K562 (cell line): ENCODE measurements around the gene CCDC187. TPM values are rescaled to one million over a fixed set of nuclear protein-coding genes. Genes with fewer than 3 reads are reported as not detected.
A peak's percentile ranks its signal among the peaks of the same experiment; 100 is the strongest.
"Not testable (repeated sequence)": the region's sequence is repeated elsewhere in the genome, so short reads cannot be mapped to it uniquely, and the experiment has no call there.

ENCODE experiments used
- ATAC-seq: fragments of 200-7000 bp; cut with Tn5 transposase; 3 replicates; pipeline ENCODE4 v1.9.1; 2020; ENCODE audit warnings: moderate library complexity
- BruUV-seq: library from RNA; stranded (reverse); fragments of 400-500 nt; replicated peaks from 2 replicates; lab custom pipeline; 2021; lab: Mats Ljungman, UMichigan
- CTCF ChIA-PET: fragments of 300-600 bp; formaldehyde crosslinking; extraction: SDS; loops from one replicate; lab custom pipeline; 2021; ENCODE audit warnings: low intra/inter-chr PET ratio; lab: Yijun Ruan, JAX
- POLR2A ChIA-PET: fragments of 300-600, 350-650 bp; sonication (Branson Sonifier 250); formaldehyde crosslinking; extraction: SDS; loops from one replicate; lab custom pipeline; 2021; ENCODE audit warnings: antibody characterized with exemption, inconsistent platforms; lab: Yijun Ruan, JAX
- DNase-seq, 4 experiments: peaks; one replicate each; pipeline versions ENCODE4 v3.0.0 to v3.0.0-alpha.2; 2011 to 2018; ENCODE audit warnings: low spot score in 3 of 4, mixed read lengths in 3 of 4; ENCODE audit errors: extremely low read depth in 1 of 4
- FAIRE-seq: peaks from 2 replicates; lab custom pipeline; 2011; peaks lifted over from hg19 to GRCh38; lab: Jason Lieb, UNC
- H2AFZ ChIP-seq: 2 replicates; pipeline ENCODE4 v1.6.0; 2011; ENCODE audit warnings: low read depth, low read length, control low read depth, inconsistent platforms
- H3K27ac ChIP-seq: fragments of 200-600 bp; 3 replicates; pipeline ENCODE4 v1.8.0; 2011; ENCODE audit warnings: low read depth, mild to moderate bottlenecking, control low read depth, inconsistent platforms, low read length, moderate library complexity, mixed read lengths; ENCODE audit errors: extremely low read depth
- H3K27me3 ChIP-seq, 2 experiments: fragments of 300-600 bp in 1 of 2; 2 replicates in 1 of 2; 3 replicates in 1 of 2; pipeline versions ENCODE4 v1.6.0 to v1.8.0; 2011; ENCODE audit warnings: inconsistent platforms in 2 of 2, low read length in 2 of 2, mild to moderate bottlenecking in 1 of 2, mixed read lengths in 1 of 2, moderate library complexity in 1 of 2; ENCODE audit not compliant: control insufficient read depth in 2 of 2, insufficient read depth in 2 of 2
- H3K36me3 ChIP-seq: fragments of 300-600 bp; 3 replicates; pipeline ENCODE4 v1.8.0; 2011; ENCODE audit warnings: mild to moderate bottlenecking, low read length, inconsistent platforms; ENCODE audit not compliant: control insufficient read depth, insufficient read depth
- H3K4me1 ChIP-seq, 2 experiments: fragments of 200-600 bp in 1 of 2; replicated peaks in 1 of 2; 2 replicates in 1 of 2; 3 replicates in 1 of 2; pipeline versions ENCODE4 v1.5.1 to v1.8.0; 2011; ENCODE audit warnings: inconsistent platforms in 2 of 2, low read length in 2 of 2, mild to moderate bottlenecking in 1 of 2, mixed read lengths in 1 of 2, moderate library complexity in 1 of 2; ENCODE audit not compliant: control insufficient read depth in 2 of 2, insufficient read depth in 2 of 2
- H3K4me2 ChIP-seq: 2 replicates; pipeline ENCODE4 v1.6.1; 2011; ENCODE audit warnings: low read length, control low read depth, inconsistent platforms, mixed read lengths; ENCODE audit not compliant: insufficient read depth
- H3K4me3 ChIP-seq: fragments of 200-600 bp; sonication (generic), shearing (Covaris generic); 2 replicates; pipeline ENCODE4 v1.5.1; 2016; ENCODE audit warnings: control low read depth, inconsistent platforms
- H3K79me2 ChIP-seq: fragments of 200-600 bp; 3 replicates; pipeline ENCODE4 v1.8.0; 2011; ENCODE audit warnings: low read length, inconsistent platforms; ENCODE audit not compliant: control insufficient read depth, insufficient read depth
- H3K9ac ChIP-seq, 2 experiments: 2 replicates each; pipeline versions ENCODE4 v1.6.0 to v1.6.1; 2011; ENCODE audit warnings: low read depth in 2 of 2, low read length in 2 of 2, control low read depth in 1 of 2, inconsistent platforms in 1 of 2, mild to moderate bottlenecking in 1 of 2, mixed read lengths in 1 of 2; ENCODE audit not compliant: insufficient read depth in 1 of 2
- H3K9me1 ChIP-seq: one replicate; pipeline ENCODE4 v1.6.0; 2011; ENCODE audit warnings: inconsistent platforms, mild to moderate bottlenecking, low read length, moderate library complexity; ENCODE audit not compliant: control insufficient read depth, insufficient read depth
- H3K9me3 ChIP-seq: replicated peaks from 2 replicates; pipeline ENCODE4 v1.5.1; 2011; ENCODE audit warnings: low read depth, low read length, inconsistent platforms; ENCODE audit not compliant: control insufficient read depth, insufficient read depth
- H4K20me1 ChIP-seq: replicated peaks from 2 replicates; pipeline ENCODE4 v1.6.1; 2011; ENCODE audit warnings: low read length, inconsistent platforms, mixed read lengths; ENCODE audit not compliant: control insufficient read depth, insufficient read depth
- CBFB ChIP-seq: sonication (generic); formaldehyde crosslinking; IDR thresholded peaks from 2 replicates; pipeline ENCODE4 v1.4.0; 2020; ENCODE audit warnings: mild to moderate bottlenecking, missing genetic modification reagents
- HDAC1 ChIP-seq, 2 experiments: fragments of 450-650 bp; IDR thresholded peaks; 2 replicates each; pipeline ENCODE4 v1.6.1; 2016 to 2017; ENCODE audit warnings: inconsistent platforms in 1 of 2, mild to moderate bottlenecking in 1 of 2, moderate library complexity in 1 of 2
- WGBS: fragments of 100-300 bp; shearing (Covaris generic); methylation state at CpG from one replicate; pipeline ENCODE4 v1.1.6; 2016; ENCODE audit warnings: low coverage, mixed read lengths; ENCODE audit not compliant: insufficient coverage; ENCODE audit errors: missing lambda C conversion rate; 5-methylcytosine and 5-hydroxymethylcytosine counted together
- in situ Hi-C: fragments of 300-500 bp; cut with MboI; formaldehyde crosslinking; loops from 4 replicates; pipeline ENCODE4 v1.15.0; 2018; ENCODE audit warnings: inconsistent platforms, mixed read lengths
- intact Hi-C: fragments of 100-400 bp; cut with micrococcal nuclease; formaldehyde crosslinking; loops from 2 replicates; pipeline ENCODE4 v1.14.2; 2022
- polyA plus RNA-seq, 8 experiments: library from polyadenylated mRNA; depleted of rRNA in 4 of 8; stranded (reverse) in 5 of 8; unstranded in 3 of 8; fragments of >200 nt; fragmentation: Nextera tagmentation in 2 of 8; fragmentation: Illumina TruSeq in 1 of 8; extraction: Ambion mirVana in 2 of 8; extraction: Trizol in 1 of 8; gene quantifications; 2 replicates each; pipeline versions ENCODE4 v1.2.1 to v1.2.3, GENCODE V29; 2011 to 2014; ENCODE audit warnings: inconsistent platforms in 1 of 8, missing spikeins in 1 of 8
- total RNA-seq, 7 experiments: library from RNA; depleted of rRNA in 6 of 7; stranded (reverse); fragments of >200 nt in 6 of 7; fragmentation: Illumina TruSeq in 2 of 7; extraction: Trizol in 2 of 7; gene quantifications; 2 replicates each; pipeline versions ENCODE4 v1.2.1 to v1.2.3, GENCODE V29; 2011 to 2021; ENCODE audit warnings: low replicate concordance in 1 of 7
- TF ChIP-seq, protein P1 (sequence below), 2 experiments: fragments of 250-450 bp in 1 of 2; fragments of 450-650 bp in 1 of 2; sonication (Bioruptor Pico) in 1 of 2; IDR thresholded peaks; 2 replicates each; pipeline versions ENCODE4 v1.6.1 to v1.8.0; 2016 to 2021; ENCODE audit warnings: mild to moderate bottlenecking in 2 of 2, moderate library complexity in 2 of 2, missing compliant biosample characterization in 1 of 2, missing genetic modification characterization in 1 of 2
- TF ChIP-seq, protein P2 (sequence below): sonication (generic); formaldehyde crosslinking; IDR thresholded peaks from 2 replicates; pipeline ENCODE4 v1.8.1; 2023; ENCODE audit warnings: mild to moderate bottlenecking, missing genetic modification reagents
- TF ChIP-seq, protein P3 (sequence below), 2 experiments: fragments of 450-650 bp in 1 of 2; sonication (generic) in 1 of 2; formaldehyde crosslinking in 1 of 2; IDR thresholded peaks; 2 replicates each; pipeline versions ENCODE4 v1.7.1 to v1.9.0; 2016 to 2022; ENCODE audit warnings: inconsistent platforms in 1 of 2, mild to moderate bottlenecking in 1 of 2, missing genetic modification reagents in 1 of 2
- TF ChIP-seq, protein P4 (sequence below): sonication (generic); formaldehyde crosslinking; IDR thresholded peaks from 2 replicates; pipeline ENCODE4 v1.8.1; 2023; ENCODE audit warnings: mild to moderate bottlenecking, missing genetic modification reagents

CCDC187 gene
- total and polyA plus RNA-seq, 9 of the 15 experiments (the other 6 are each of a cell fraction or from before 2014, with no cell fraction given), result not detected

DNA sequence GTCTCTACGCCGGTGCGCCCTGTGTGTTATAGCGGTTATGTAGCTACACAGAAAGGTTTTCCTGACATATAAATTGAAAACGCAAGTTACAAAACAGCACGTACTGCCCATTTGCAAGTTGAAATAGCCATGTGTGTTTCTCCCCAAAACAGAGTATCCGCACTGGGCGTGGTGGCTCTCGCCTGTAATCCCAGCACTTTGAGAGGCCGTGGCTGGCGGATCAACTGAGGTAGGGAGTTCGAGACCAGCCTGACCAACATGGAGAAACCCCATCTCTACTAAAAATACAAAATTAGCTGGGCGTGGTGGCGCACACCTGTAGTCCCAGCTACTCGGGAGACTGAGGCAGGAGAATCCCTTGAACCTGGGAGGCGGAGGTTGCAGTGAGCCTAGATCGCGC is 37.3 kb downstream of the CCDC187 start:
- H3K79me2 ChIP-seq, ATAC-seq, H3K27ac ChIP-seq, H3K9me3 ChIP-seq, H3K36me3 ChIP-seq, DNase-seq, BruUV-seq, H4K20me1 ChIP-seq, H3K9me1 ChIP-seq: not testable (repeated sequence)
- peaks cover 19 to 43% of the 10 kb centered on the region in 2 experiments for H3K27me3 ChIP-seq
- H3K4me3 ChIP-seq, result 0 out of 2 replicates have a peak overlapping the region, but pooled peaks have one; percentile 37
- intact Hi-C loops, result loop anchor here (1.0 to 5.0 kb wide), 2 partner anchors 96 to 124 kb away; no protein-coding TSS in a partner anchor
- ChIA-PET CTCF (interaction anchor here (0.7 kb wide), 2 partner anchors 29 to 97 kb away, joined by 3 read pairs; no protein-coding TSS in a partner anchor), POLR2A (interaction anchor here (0.7 to 1.8 kb wide), 2 partner anchors 12 to 16 kb away, joined by 4 read pairs; no protein-coding TSS in a partner anchor)
- peak overlapping the region; percentile 87 for H2AFZ ChIP-seq
- H3K4me2 ChIP-seq, result peak overlapping the region; percentile 71
- peak overlapping the region; percentile 48; a peak in 2 of 4 replicates for H3K9ac ChIP-seq
- peaks cover 0 to 37% of the 10 kb centered on the region in 2 experiments; a peak in 3 of 5 replicates for H3K4me1 ChIP-seq
- FAIRE-seq, result peak; percentile 40
- in situ Hi-C loops, result loop anchor here (5.0 kb wide), 1 partner anchor 94 kb away; no protein-coding TSS in a partner anchor
- WGBS, result 48% methylated on average over 18 of the region's 18 CpGs
- TF ChIP-seq, protein P1, sequence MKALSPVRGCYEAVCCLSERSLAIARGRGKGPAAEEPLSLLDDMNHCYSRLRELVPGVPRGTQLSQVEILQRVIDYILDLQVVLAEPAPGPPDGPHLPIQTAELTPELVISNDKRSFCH (CRISPR knock-in tag; IDR thresholded peaks at IDR 0.05), result not testable (repeated sequence)
- TF ChIP-seq, protein P1 (tag; IDR thresholded peaks at IDR 0.05), result 0 out of 2 replicates have a peak, but pooled peaks have one; percentile 20
- TF ChIP-seq CBFB (0 out of 2 replicates have a peak, but pooled peaks have one; percentile 40), HDAC1 (IDR thresholded peaks at IDR 0.05) (0 out of 4 replicates have a peak, but pooled peaks of 1 of the 2 experiments have one; percentile 23)
- TF ChIP-seq, protein P2, sequence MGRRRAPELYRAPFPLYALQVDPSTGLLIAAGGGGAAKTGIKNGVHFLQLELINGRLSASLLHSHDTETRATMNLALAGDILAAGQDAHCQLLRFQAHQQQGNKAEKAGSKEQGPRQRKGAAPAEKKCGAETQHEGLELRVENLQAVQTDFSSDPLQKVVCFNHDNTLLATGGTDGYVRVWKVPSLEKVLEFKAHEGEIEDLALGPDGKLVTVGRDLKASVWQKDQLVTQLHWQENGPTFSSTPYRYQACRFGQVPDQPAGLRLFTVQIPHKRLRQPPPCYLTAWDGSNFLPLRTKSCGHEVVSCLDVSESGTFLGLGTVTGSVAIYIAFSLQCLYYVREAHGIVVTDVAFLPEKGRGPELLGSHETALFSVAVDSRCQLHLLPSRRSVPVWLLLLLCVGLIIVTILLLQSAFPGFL (CRISPR knock-in tag), result 0 out of 2 replicates have a peak, but pooled peaks have one; percentile 52
- TF ChIP-seq, protein P3, sequence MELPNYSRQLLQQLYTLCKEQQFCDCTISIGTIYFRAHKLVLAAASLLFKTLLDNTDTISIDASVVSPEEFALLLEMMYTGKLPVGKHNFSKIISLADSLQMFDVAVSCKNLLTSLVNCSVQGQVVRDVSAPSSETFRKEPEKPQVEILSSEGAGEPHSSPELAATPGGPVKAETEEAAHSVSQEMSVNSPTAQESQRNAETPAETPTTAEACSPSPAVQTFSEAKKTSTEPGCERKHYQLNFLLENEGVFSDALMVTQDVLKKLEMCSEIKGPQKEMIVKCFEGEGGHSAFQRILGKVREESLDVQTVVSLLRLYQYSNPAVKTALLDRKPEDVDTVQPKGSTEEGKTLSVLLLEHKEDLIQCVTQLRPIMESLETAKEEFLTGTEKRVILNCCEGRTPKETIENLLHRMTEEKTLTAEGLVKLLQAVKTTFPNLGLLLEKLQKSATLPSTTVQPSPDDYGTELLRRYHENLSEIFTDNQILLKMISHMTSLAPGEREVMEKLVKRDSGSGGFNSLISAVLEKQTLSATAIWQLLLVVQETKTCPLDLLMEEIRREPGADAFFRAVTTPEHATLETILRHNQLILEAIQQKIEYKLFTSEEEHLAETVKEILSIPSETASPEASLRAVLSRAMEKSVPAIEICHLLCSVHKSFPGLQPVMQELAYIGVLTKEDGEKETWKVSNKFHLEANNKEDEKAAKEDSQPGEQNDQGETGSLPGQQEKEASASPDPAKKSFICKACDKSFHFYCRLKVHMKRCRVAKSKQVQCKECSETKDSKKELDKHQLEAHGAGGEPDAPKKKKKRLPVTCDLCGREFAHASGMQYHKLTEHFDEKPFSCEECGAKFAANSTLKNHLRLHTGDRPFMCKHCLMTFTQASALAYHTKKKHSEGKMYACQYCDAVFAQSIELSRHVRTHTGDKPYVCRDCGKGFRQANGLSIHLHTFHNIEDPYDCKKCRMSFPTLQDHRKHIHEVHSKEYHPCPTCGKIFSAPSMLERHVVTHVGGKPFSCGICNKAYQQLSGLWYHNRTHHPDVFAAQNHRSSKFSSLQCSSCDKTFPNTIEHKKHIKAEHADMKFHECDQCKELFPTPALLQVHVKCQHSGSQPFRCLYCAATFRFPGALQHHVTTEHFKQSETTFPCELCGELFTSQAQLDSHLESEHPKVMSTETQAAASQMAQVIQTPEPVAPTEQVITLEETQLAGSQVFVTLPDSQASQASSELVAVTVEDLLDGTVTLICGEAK (IDR thresholded peaks at IDR 0.05), result peak; percentile 41; the same call in 1 of the 2 replicates
- TF ChIP-seq, protein P3 (CRISPR knock-in tag; IDR thresholded peaks at IDR 0.05), result not testable (repeated sequence)
- TF ChIP-seq, protein P4, sequence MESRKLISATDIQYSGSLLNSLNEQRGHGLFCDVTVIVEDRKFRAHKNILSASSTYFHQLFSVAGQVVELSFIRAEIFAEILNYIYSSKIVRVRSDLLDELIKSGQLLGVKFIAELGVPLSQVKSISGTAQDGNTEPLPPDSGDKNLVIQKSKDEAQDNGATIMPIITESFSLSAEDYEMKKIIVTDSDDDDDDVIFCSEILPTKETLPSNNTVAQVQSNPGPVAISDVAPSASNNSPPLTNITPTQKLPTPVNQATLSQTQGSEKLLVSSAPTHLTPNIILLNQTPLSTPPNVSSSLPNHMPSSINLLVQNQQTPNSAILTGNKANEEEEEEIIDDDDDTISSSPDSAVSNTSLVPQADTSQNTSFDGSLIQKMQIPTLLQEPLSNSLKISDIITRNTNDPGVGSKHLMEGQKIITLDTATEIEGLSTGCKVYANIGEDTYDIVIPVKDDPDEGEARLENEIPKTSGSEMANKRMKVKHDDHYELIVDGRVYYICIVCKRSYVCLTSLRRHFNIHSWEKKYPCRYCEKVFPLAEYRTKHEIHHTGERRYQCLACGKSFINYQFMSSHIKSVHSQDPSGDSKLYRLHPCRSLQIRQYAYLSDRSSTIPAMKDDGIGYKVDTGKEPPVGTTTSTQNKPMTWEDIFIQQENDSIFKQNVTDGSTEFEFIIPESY (CRISPR knock-in tag), result peak; percentile 55; the same call in 1 of the 2 replicates
